Stimulated activated CD4-positive, alpha-beta T cell treated with anti-CD3 and anti-CD28 coated beads, Interleukin-15, amount 100 ng/mL, for 1 hour (primary cell): Measurements from ENCODE around the gene MED14.

ENCODE experiments used
- DNase-seq, 2 donors: peaks; one replicate each; pipeline ENCODE4 v3.0.0-alpha.2; 2020; ENCODE audit warnings: low read depth in 1 of 2, low spot score in 1 of 2

MED14 gene

DNA sequence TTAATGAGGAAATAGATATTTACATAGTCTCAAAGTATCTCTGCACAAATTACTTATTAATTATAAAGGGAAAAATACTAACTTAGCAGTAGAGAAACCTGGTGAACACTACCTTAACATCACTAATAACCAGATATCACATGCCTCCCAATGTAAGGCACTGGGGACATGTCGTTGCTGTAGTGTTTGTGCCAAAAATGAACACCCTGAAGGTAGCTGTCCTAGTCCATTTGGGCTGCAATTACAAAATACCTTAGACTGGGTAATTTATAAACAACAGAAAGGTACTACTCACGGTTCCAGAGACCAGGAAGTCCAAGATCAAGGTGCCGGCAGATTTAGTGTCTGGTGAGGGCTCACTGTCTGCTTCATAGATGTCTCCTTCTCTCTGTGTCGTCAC, 122.8 kb downstream of the MED14 start:
- no peak for DNase-seq

DNA sequence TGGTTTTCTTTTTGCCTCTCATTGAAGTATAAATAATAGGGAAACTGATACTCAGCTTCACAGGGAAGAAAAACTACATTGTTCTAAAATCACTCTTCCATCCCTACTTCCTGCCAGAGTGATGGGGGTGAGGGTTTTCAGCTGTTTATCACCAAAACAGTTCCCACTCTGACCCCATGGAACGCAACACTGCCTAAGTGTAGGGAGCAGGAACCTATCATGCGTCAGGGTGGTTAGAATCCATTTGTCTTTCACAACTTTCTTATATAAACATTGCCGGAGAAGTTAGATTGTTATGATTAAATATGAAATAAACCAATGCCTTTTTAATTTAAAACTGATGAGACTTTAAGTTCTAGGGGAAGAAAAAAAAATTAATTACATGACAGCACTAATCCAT, 128.0 kb downstream of the MED14 start:
- no peak for DNase-seq

DNA sequence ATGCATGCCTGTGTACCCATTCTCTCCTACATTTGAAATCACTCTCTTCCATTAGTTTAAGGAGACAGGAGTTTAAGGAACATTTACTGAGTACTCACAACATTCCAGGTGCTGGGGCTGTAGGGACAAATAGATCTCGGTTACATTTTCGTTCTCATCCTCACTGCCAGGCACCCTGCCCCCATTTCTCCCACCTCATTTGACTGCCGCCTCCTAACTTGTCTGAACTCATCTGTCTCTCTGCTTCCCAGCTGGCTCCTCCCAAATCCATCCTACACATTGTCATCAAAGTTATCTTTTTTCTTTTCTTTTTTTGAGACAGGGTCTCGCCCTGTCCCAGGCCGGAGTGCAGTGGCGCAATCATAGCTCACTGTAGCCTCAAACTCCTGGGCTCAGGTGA, 131.9 kb downstream of the MED14 start:
- DNase-seq: no peak
